CD4-positive, alpha-beta T cell (primary cell): Measurements from ENCODE around the gene HABP4. TPM values are rescaled to one million over a fixed set of nuclear protein-coding genes. Genes with fewer than 3 reads are reported as not detected.

Source experiments
- ATAC-seq: fragments of 200-7000 bp; cut with Tn5 transposase; one replicate; pipeline ENCODE4 v1.10.0; 2022; ENCODE audit warnings: mild to moderate bottlenecking; ENCODE audit not compliant: poor library complexity
- CTCF ChIA-PET: fragments of 350-600 bp; sonication (Branson Sonifier 250); formaldehyde crosslinking; loops from one replicate; lab custom pipeline; 2021; ENCODE audit warnings: antibody characterized with exemption, inconsistent platforms; lab: Charles Lee
- POLR2A ChIA-PET: fragments of 350-600 bp; sonication (Branson Sonifier 250); formaldehyde crosslinking; loops from one replicate; lab custom pipeline; 2021; ENCODE audit warnings: antibody characterized with exemption, inconsistent platforms; lab: Charles Lee
- DNase-seq, 14 experiments: peaks; one replicate each; pipeline ENCODE4 v3.0.0-alpha.2; 2013 to 2020; ENCODE audit warnings: mixed read lengths in 2 of 14
- H3K27ac ChIP-seq, 2 donors: one replicate each; pipeline versions ENCODE4 v1.5.1 to v1.7.0; 2013; ENCODE audit warnings: low read length in 2 of 2, low read depth in 1 of 2, mild to moderate bottlenecking in 1 of 2
- H3K27me3 ChIP-seq, 2 experiments: 1 replicate in 1 of 2; 2 replicates in 1 of 2; pipeline versions ENCODE4 v1.6.1 to v1.7.0; 2013; ENCODE audit warnings: low read length in 2 of 2, control low read depth in 1 of 2, mild to moderate bottlenecking in 1 of 2, moderate library complexity in 1 of 2; ENCODE audit not compliant: insufficient read depth in 2 of 2, control insufficient read depth in 1 of 2
- H3K36me3 ChIP-seq: one replicate; pipeline ENCODE4 v1.6.1; 2013; ENCODE audit warnings: low read length, control low read depth; ENCODE audit not compliant: insufficient read depth
- H3K4me1 ChIP-seq: one replicate; pipeline ENCODE4 v1.6.1; 2013; ENCODE audit warnings: low read length, control low read depth; ENCODE audit not compliant: insufficient read depth
- H3K4me3 ChIP-seq: one replicate; pipeline ENCODE4 v1.5.1; 2013; ENCODE audit warnings: mild to moderate bottlenecking, low read length, moderate library complexity
- H3K9me3 ChIP-seq, 2 experiments: 1 replicate in 1 of 2; 2 replicates in 1 of 2; pipeline versions ENCODE4 v1.6.1 to v1.7.0; 2013; ENCODE audit warnings: low read length in 2 of 2, mild to moderate bottlenecking in 2 of 2, control low read depth in 1 of 2, moderate library complexity in 1 of 2; ENCODE audit not compliant: control insufficient read depth in 1 of 2, insufficient read depth in 1 of 2
- H3K27ac Mint-ChIP-seq: one replicate; pipeline ENCODE4 v1.8.0; 2020; ENCODE audit warnings: mixed read lengths
- H3K27me3 Mint-ChIP-seq: one replicate; pipeline ENCODE4 v1.8.0; 2021; ENCODE audit warnings: mixed read lengths
- H3K36me3 Mint-ChIP-seq: one replicate; pipeline ENCODE4 v1.8.0; 2021; ENCODE audit warnings: low read depth, mixed read lengths
- H3K4me1 Mint-ChIP-seq: one replicate; pipeline ENCODE4 v1.8.0; 2021; ENCODE audit warnings: low read depth, mixed read lengths
- H3K4me3 Mint-ChIP-seq: one replicate; pipeline ENCODE4 v1.8.0; 2020; ENCODE audit warnings: mild to moderate bottlenecking, mixed read lengths
- H3K9me3 Mint-ChIP-seq: one replicate; pipeline ENCODE4 v1.8.0; 2020; ENCODE audit warnings: mixed read lengths
- intact Hi-C, 2 experiments: fragments of 100-400 bp; cut with DNase I in 1 of 2; cut with micrococcal nuclease in 1 of 2; formaldehyde crosslinking; loops; one replicate each; pipeline versions ENCODE4 v1.15.1 to v1.9.0; 2023 to 2025; cut with DNase I, micrococcal nuclease
- total RNA-seq, 174 experiments: library from RNA in 2 of 174; stranded (reverse) in 2 of 174; gene quantifications; one replicate each; pipeline ENCODE4 v1.2.3 and lab custom pipeline; 2021 to 2026
- TF ChIP-seq, protein P1 (sequence below): fragments of 200-600 bp; IDR thresholded peaks from one replicate; pipeline ENCODE4 v1.8.0; 2022; ENCODE audit warnings: antibody characterized with exemption, mild to moderate bottlenecking

Gene HABP4
- total RNA-seq, 2 experiments from 2014 or later, result 29.7 to 31.7 TPM

DNA sequence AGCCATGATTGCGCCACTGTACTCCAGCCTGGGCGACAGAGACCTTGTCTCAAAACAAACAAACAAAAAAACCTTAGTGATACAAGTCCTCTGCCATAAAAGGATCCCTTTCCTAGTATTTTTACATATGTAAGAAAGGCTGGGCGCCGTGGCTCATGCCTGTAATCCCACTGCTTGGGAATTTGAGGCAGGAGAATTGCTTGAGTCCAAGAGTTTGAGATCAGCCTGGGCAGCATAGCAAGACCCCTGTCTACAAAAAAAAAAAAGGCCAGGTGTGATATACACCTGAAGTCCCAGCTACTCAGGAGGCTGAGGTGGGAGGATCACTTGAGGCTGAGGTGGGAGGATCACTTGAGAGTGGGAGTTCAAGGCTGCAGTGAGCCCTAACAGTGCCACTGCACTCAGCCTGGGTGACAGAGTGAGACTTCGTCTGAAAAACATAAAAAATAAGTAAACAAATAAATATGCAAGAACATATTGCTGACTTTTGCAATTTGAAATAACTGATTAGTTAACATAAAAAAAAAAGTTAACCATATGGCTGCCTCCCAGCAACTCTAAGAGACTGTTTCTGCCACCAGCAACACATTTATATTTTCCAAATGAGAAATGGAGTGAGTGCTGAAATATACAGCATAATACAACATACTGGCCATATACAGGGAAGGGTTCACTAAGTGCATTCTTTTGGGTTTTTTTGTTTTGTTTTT is 38.7 kb upstream of the HABP4 start:
- Histone ChIP-seq H3K9me3 (no peaks in the 10 kb centered on the region), H3K4me1 (peaks cover 25% of the 10 kb centered on the region), H3K4me3 (no peak overlapping the region), H3K36me3 (no peaks in the 10 kb centered on the region), H3K27ac (no peak overlapping the region), H3K27me3 (no peaks in the 10 kb centered on the region)
- POLR2A ChIA-PET, result no interaction called here
- TF ChIP-seq, protein P1, sequence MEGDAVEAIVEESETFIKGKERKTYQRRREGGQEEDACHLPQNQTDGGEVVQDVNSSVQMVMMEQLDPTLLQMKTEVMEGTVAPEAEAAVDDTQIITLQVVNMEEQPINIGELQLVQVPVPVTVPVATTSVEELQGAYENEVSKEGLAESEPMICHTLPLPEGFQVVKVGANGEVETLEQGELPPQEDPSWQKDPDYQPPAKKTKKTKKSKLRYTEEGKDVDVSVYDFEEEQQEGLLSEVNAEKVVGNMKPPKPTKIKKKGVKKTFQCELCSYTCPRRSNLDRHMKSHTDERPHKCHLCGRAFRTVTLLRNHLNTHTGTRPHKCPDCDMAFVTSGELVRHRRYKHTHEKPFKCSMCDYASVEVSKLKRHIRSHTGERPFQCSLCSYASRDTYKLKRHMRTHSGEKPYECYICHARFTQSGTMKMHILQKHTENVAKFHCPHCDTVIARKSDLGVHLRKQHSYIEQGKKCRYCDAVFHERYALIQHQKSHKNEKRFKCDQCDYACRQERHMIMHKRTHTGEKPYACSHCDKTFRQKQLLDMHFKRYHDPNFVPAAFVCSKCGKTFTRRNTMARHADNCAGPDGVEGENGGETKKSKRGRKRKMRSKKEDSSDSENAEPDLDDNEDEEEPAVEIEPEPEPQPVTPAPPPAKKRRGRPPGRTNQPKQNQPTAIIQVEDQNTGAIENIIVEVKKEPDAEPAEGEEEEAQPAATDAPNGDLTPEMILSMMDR, result no peak
- no peaks in the 10 kb centered on the region for H3K9me3 Mint-ChIP-seq
- no peak overlapping the region for H3K4me3 Mint-ChIP-seq
- no peak for DNase-seq
- H3K27me3 Mint-ChIP-seq, result no peaks in the 10 kb centered on the region
- peaks cover 37% of the 10 kb centered on the region for H3K4me1 Mint-ChIP-seq
- CTCF ChIA-PET, result no interaction called here
- intact Hi-C loops, result loop anchor here in 1 of 2 experiments (5.0 to 10.0 kb wide), 2 partner anchors 84 to 1686 kb away; partner anchors contain the start of gene AOPEP
- ATAC-seq, result no peak
- H3K27ac Mint-ChIP-seq, result no peak overlapping the region
- H3K36me3 Mint-ChIP-seq, result no peaks in the 10 kb centered on the region

DNA sequence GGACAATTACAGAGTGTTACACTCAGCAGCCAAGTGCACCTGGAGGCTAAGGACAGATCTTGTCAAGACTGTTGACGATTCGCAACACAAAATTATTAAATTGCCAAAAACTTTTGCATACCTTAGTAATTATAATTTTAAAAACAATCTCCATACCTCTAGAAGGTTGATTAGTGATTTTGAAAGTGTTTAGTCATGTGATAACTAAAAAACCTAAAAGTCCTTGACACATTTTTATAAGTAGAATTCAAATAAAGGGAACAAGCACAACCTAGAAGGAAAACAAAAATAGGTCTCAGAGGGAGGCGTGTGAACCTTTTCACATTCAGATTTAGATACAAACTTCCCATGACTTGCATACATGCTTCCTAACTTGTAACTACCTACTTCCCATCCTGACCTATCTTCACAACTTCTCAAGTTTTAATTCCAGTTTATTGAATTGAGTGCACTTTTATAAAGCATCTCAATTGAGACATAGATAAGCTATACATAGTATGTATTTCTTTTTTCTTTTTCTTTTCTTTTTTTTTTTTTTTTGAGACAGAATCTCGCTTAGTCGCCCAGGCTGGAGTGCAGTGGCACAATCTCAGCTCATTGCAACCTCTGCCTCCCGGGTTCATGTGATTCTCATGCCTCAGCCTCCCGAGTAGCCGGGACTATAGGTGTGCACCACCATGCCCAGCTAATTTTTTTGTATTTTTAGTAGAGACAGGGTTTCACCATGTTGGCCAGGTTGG is 37.6 kb upstream of the HABP4 start:
- Histone ChIP-seq H3K27me3 (no peaks in the 10 kb centered on the region), H3K4me3 (no peak overlapping the region), H3K9me3 (no peaks in the 10 kb centered on the region), H3K4me1 (peaks cover 32% of the 10 kb centered on the region), H3K27ac (no peak overlapping the region), H3K36me3 (no peaks in the 10 kb centered on the region)
- H3K9me3 Mint-ChIP-seq, result no peaks in the 10 kb centered on the region
- POLR2A ChIA-PET, result no interaction called here
- H3K4me1 Mint-ChIP-seq, result peaks cover 45% of the 10 kb centered on the region
- intact Hi-C loops, result loop anchor here in 1 of 2 experiments (5.0 to 10.0 kb wide), 2 partner anchors 85 to 1688 kb away; partner anchors contain the start of gene AOPEP
- no peak overlapping the region for H3K4me3 Mint-ChIP-seq
- H3K36me3 Mint-ChIP-seq, result no peaks in the 10 kb centered on the region
- no peak for DNase-seq
- CTCF ChIA-PET, result no interaction called here
- ATAC-seq, result no peak
- TF ChIP-seq, protein P1, result no peak
- H3K27ac Mint-ChIP-seq, result peak overlapping the region; percentile 77
- no peaks in the 10 kb centered on the region for H3K27me3 Mint-ChIP-seq

DNA sequence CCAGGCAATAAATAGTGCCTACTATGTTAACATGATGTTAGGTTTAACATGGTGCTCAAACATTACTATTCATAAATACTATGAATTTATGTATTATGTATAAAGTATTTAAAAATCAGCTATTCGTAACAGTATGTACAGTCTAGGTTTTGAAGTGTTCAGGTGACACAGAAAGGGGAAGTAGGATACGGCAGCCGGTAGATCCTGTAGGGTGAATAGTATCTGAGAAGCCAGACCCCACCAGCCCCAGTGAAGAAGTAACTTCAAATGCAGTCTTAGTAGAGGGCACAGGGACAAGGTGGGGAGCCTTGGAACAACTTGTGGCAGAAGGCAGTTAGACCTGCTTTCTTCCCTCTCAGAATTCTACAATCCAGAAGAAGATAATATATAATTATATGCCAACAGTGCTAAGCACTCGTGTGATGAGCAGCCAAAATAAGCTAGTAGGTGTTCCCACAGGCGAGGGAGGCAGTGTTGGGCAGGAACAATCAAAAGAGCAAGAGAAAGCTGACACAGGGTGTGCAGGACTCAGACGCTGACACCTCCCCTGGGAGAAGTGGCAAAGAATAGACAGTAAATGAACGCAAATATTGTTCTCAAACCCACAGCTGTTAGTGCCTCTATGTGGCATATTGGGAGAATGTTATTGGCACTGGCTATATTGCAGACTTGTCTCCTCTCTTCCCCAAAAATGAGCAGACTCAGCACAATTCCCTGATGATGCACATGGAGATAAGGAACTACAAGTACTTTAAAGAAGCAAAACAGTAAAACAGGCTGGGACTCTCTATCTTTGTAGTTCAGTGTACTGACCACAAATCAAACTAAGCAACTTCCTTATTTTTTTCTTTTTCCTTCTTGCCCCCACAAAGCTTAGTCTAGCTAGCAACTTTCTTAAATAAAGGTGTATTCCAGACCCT is 36.4 kb upstream of the HABP4 start:
- peaks cover 41% of the 10 kb centered on the region for H3K4me1 Mint-ChIP-seq
- intact Hi-C loops, result loop anchor here in 1 of 2 experiments (5.0 to 10.0 kb wide), 2 partner anchors 86 to 1689 kb away; partner anchors contain the start of gene AOPEP
- no peaks in the 10 kb centered on the region for H3K9me3 Mint-ChIP-seq
- no peaks in the 10 kb centered on the region for H3K36me3 Mint-ChIP-seq
- no peaks in the 10 kb centered on the region for H3K9me3 ChIP-seq
- no peaks in the 10 kb centered on the region for H3K27me3 Mint-ChIP-seq
- ATAC-seq, result no peak
- TF ChIP-seq, protein P1, result no peak
- H3K4me1 ChIP-seq, result peaks cover 32% of the 10 kb centered on the region
- no peaks in the 10 kb centered on the region for H3K27me3 ChIP-seq
- no peaks in the 10 kb centered on the region for H3K36me3 ChIP-seq
- H3K4me3 ChIP-seq, result peak overlapping the region; percentile 34
- peak in 5 of 14 experiments; percentile 5 to 45 (median 39) for DNase-seq
- peak overlapping the region; percentile 77 for H3K27ac Mint-ChIP-seq
- POLR2A ChIA-PET, result interaction anchor here (0.6 to 1.8 kb wide), 7 partner anchors 12 to 86 kb away, joined by 3 to 14 read pairs (median 4); partner anchors contain the start of gene HABP4
- peak overlapping the region; percentile 79 for H3K4me3 Mint-ChIP-seq
- CTCF ChIA-PET, result interaction anchor here (1.0 to 1.8 kb wide), 2 partner anchors 12 to 86 kb away, joined by 4 to 5 read pairs; no protein-coding TSS in a partner anchor
- peak overlapping the region in 1 of 2 donors; percentile 65 for H3K27ac ChIP-seq
